Neural progenitor cell (in vitro differentiated cells): Measurements from ENCODE around the gene DNAH14.

Source experiments
- CTCF ChIP-seq: fragments of 200-600 bp; sonication (generic); IDR thresholded peaks from 2 replicates; pipeline ENCODE4 v1.5.1; 2017; ENCODE audit warnings: antibody characterized with exemption, mild to moderate bottlenecking
- EZH2 ChIP-seq: fragments of 200-600 bp; sonication (generic); IDR thresholded peaks from 2 replicates; pipeline ENCODE4 v1.6.1; 2017; ENCODE audit warnings: antibody characterized with exemption, mild to moderate bottlenecking, moderate library complexity
- EZH2phosphoT487 ChIP-seq: fragments of 200-600 bp; sonication (generic); IDR thresholded peaks from 2 replicates; pipeline ENCODE4 v1.6.1; 2017; ENCODE audit warnings: antibody characterized with exemption

GRCh38 chr1:225446595-225446960 lies 517.1 kb downstream of the DNAH14 start:
- TF ChIP-seq CTCF (no peak), EZH2phosphoT487 (no peak), EZH2 (no peak)
